H1 (cell line): ENCODE measurements around the gene ACTR3C. TPM values are rescaled to one million over a fixed set of nuclear protein-coding genes. Genes with fewer than 3 reads are reported as not detected.

Experiments used
- CTCF ChIA-PET: fragments of 300-600 bp; sonication (Branson Sonifier 250); formaldehyde crosslinking; loops from one replicate; lab custom pipeline; 2021; ENCODE audit not compliant: partially characterized antibody; lab: Charles Lee
- POLR2A ChIA-PET: fragments of 300-600 bp; sonication (Branson Sonifier 250); formaldehyde crosslinking; loops from one replicate; lab custom pipeline; 2021; ENCODE audit warnings: inconsistent platforms; ENCODE audit not compliant: partially characterized antibody; lab: Charles Lee
- DNase-seq, 2 experiments: peaks; one replicate each; pipeline versions ENCODE4 v3.0.0 to v3.0.0-alpha.2; 2010 to 2022; ENCODE audit warnings: low spot score in 2 of 2, low read depth in 1 of 2, mixed read lengths in 1 of 2
- FAIRE-seq: peaks from 2 replicates; lab custom pipeline; 2011; peaks lifted over from hg19 to GRCh38; lab: Jason Lieb, UNC
- H2AFZ ChIP-seq: 2 replicates; pipeline ENCODE4 v1.8.1; 2012; ENCODE audit warnings: low read length, inconsistent platforms
- H2AK5ac ChIP-seq: 2 replicates; pipeline ENCODE4 v1.6.1; 2013; ENCODE audit warnings: low read depth, low read length
- H2BK120ac ChIP-seq: replicated peaks from 2 replicates; pipeline ENCODE3; 2013; ENCODE audit warnings: low read depth, low read length, inconsistent platforms
- H2BK12ac ChIP-seq: 2 replicates; pipeline ENCODE4 v1.6.1; 2013; ENCODE audit warnings: low read depth, low read length
- H2BK15ac ChIP-seq: 2 replicates; pipeline ENCODE4 v1.6.1; 2013; ENCODE audit warnings: low read length
- H2BK20ac ChIP-seq: 2 replicates; pipeline ENCODE4 v1.6.1; 2013; ENCODE audit warnings: low read length
- H2BK5ac ChIP-seq: 2 replicates; pipeline ENCODE4 v1.6.1; 2013; ENCODE audit warnings: low read depth, low read length
- H3K14ac ChIP-seq: 2 replicates; pipeline ENCODE4 v1.6.1; 2013; ENCODE audit warnings: inconsistent platforms; ENCODE audit not compliant: insufficient read length
- H3K18ac ChIP-seq: 2 replicates; pipeline ENCODE4 v1.6.1; 2013; ENCODE audit warnings: low read length; ENCODE audit errors: extremely low read depth
- H3K23ac ChIP-seq: 2 replicates; pipeline ENCODE4 v1.6.1; 2013; ENCODE audit warnings: inconsistent platforms; ENCODE audit not compliant: insufficient read length
- H3K23me2 ChIP-seq: 2 replicates; pipeline ENCODE4 v1.6.1; 2013; ENCODE audit warnings: low read depth, low read length
- H3K27ac ChIP-seq: 2 replicates; pipeline ENCODE4 v1.6.1; 2011; ENCODE audit warnings: low read depth, low read length, inconsistent platforms
- H3K27me3 ChIP-seq, 4 experiments: replicated peaks in 1 of 4; 1 replicate in 1 of 4; 2 replicates in 3 of 4; pipeline versions ENCODE4 v1.6.1 to v1.8.1; 2011 to 2013; ENCODE audit warnings: low read length in 3 of 4, mild to moderate bottlenecking in 3 of 4, inconsistent platforms in 2 of 4, mixed read lengths in 2 of 4, moderate library complexity in 1 of 4; ENCODE audit not compliant: control insufficient read depth in 3 of 4, insufficient read depth in 3 of 4; ENCODE audit errors: extremely low read depth in 1 of 4
- H3K36me3 ChIP-seq, 4 experiments: 2 replicates each; pipeline versions ENCODE4 v1.6.1 to v1.8.1; 2011 to 2013; ENCODE audit warnings: mild to moderate bottlenecking in 4 of 4, low read length in 3 of 4, moderate library complexity in 2 of 4, control low read depth in 1 of 4, inconsistent platforms in 1 of 4; ENCODE audit not compliant: insufficient read depth in 4 of 4, control insufficient read depth in 2 of 4
- H3K4ac ChIP-seq: replicated peaks from 2 replicates; pipeline ENCODE3; 2013; ENCODE audit warnings: low read length, low read depth, mixed read lengths, inconsistent platforms; ENCODE audit not compliant: insufficient read length
- H3K4me1 ChIP-seq, 4 experiments: replicated peaks in 1 of 4; 1 replicate in 1 of 4; 2 replicates in 3 of 4; pipeline versions ENCODE4 v1.6.1 to v1.8.1; 2011 to 2013; ENCODE audit warnings: low read length in 3 of 4, inconsistent platforms in 2 of 4, mixed read lengths in 1 of 4; ENCODE audit not compliant: insufficient read depth in 4 of 4, control insufficient read depth in 3 of 4
- H3K4me2 ChIP-seq, 2 experiments: 2 replicates each; pipeline versions ENCODE4 v1.6.1 to v1.8.1; 2011 to 2013; ENCODE audit warnings: low read depth in 2 of 2, low read length in 2 of 2, control low read depth in 1 of 2, inconsistent platforms in 1 of 2, mild to moderate bottlenecking in 1 of 2; ENCODE audit not compliant: insufficient read depth in 1 of 2
- H3K4me3 ChIP-seq, 4 experiments: fragments of 200-600, 300-600 bp in 1 of 4; sonication (generic), shearing (Covaris generic), sonication (Bioruptor Twin) in 1 of 4; 2 replicates each; pipeline versions ENCODE4 v1.5.1 to v1.8.1; 2011 to 2016; ENCODE audit warnings: low read length in 4 of 4, low read depth in 3 of 4, control low read depth in 2 of 4, inconsistent platforms in 2 of 4, mild to moderate bottlenecking in 2 of 4, mixed read lengths in 1 of 4, moderate library complexity in 1 of 4; ENCODE audit not compliant: insufficient read depth in 2 of 4; ENCODE audit errors: extremely low read depth in 1 of 4
- H3K56ac ChIP-seq: replicated peaks from 2 replicates; pipeline ENCODE3; 2013; ENCODE audit warnings: low read depth, mild to moderate bottlenecking, mixed read lengths, low read length, inconsistent platforms; ENCODE audit not compliant: insufficient read length
- H3K79me1 ChIP-seq: 2 replicates; pipeline ENCODE4 v1.6.1; 2013; ENCODE audit warnings: low read depth, low read length, control low read depth
- H3K79me2 ChIP-seq, 2 experiments: 2 replicates each; pipeline versions ENCODE4 v1.6.1 to v1.8.1; 2012 to 2013; ENCODE audit warnings: low read length in 2 of 2, mild to moderate bottlenecking in 2 of 2, inconsistent platforms in 1 of 2; ENCODE audit not compliant: insufficient read depth in 2 of 2, control insufficient read depth in 1 of 2
- H3K9ac ChIP-seq, 4 experiments: replicated peaks in 1 of 4; 1 replicate in 1 of 4; 2 replicates in 3 of 4; pipeline versions ENCODE4 v1.6.1 to v1.8.1; 2011 to 2013; ENCODE audit warnings: low read depth in 3 of 4, low read length in 3 of 4, control low read depth in 2 of 4, mild to moderate bottlenecking in 2 of 4, moderate library complexity in 2 of 4, inconsistent platforms in 1 of 4; ENCODE audit errors: extremely low read depth in 1 of 4
- H3K9me3 ChIP-seq, 2 experiments: 2 replicates each; pipeline versions ENCODE4 v1.6.1 to v1.8.1; 2012 to 2013; ENCODE audit warnings: mild to moderate bottlenecking in 2 of 2, moderate library complexity in 2 of 2, control low read depth in 1 of 2, inconsistent platforms in 1 of 2, low read depth in 1 of 2, low read length in 1 of 2, mixed read lengths in 1 of 2; ENCODE audit not compliant: insufficient read depth in 2 of 2
- H4K20me1 ChIP-seq, 2 experiments: replicated peaks in 1 of 2; 2 replicates each; pipeline versions ENCODE3 to v1.8.1; 2011 to 2013; ENCODE audit warnings: inconsistent platforms in 2 of 2, low read length in 2 of 2, mild to moderate bottlenecking in 1 of 2; ENCODE audit not compliant: insufficient read depth in 2 of 2, control insufficient read depth in 1 of 2
- H4K5ac ChIP-seq: 2 replicates; pipeline ENCODE4 v1.6.1; 2013; ENCODE audit warnings: low read length, low read depth, mixed read lengths, inconsistent platforms; ENCODE audit not compliant: insufficient read length
- H4K8ac ChIP-seq: 2 replicates; pipeline ENCODE4 v1.8.0; 2013; ENCODE audit warnings: mild to moderate bottlenecking, moderate library complexity, low read length, inconsistent platforms; ENCODE audit not compliant: insufficient read depth; ENCODE audit errors: extremely low read depth
- H4K91ac ChIP-seq: replicated peaks from 2 replicates; pipeline ENCODE3; 2013; ENCODE audit warnings: low read length, mixed read lengths, inconsistent platforms; ENCODE audit not compliant: insufficient read length
- ASH2L ChIP-seq: fragments of 200-600, 300-600 bp; sonication (generic); IDR thresholded peaks from one replicate; pipeline ENCODE4 v1.7.1; 2017; ENCODE audit warnings: low read length
- BCL11A ChIP-seq, 2 experiments: IDR thresholded peaks; one replicate each; pipeline ENCODE4 v1.6.1; 2011; ENCODE audit warnings: low read depth in 2 of 2, low read length in 2 of 2, mild to moderate bottlenecking in 2 of 2
- CEBPB ChIP-seq: IDR thresholded peaks from 2 replicates; pipeline ENCODE4 v1.6.1; 2012; ENCODE audit warnings: low read depth, low read length
- FOSL1 ChIP-seq: IDR thresholded peaks from 2 replicates; pipeline ENCODE4 v1.6.1; 2011; ENCODE audit warnings: mild to moderate bottlenecking, low read depth, low read length, moderate library complexity; ENCODE audit not compliant: insufficient read depth
- KDM1A ChIP-seq: fragments of 200-600, 300-600 bp; sonication (generic); IDR thresholded peaks from 2 replicates; pipeline ENCODE4 v1.7.1; 2016; ENCODE audit warnings: mild to moderate bottlenecking, low read length, borderline replicate concordance
- MAX ChIP-seq: IDR thresholded peaks from 2 replicates; pipeline ENCODE4 v1.6.1; 2012; ENCODE audit warnings: inconsistent platforms
- NANOG ChIP-seq: IDR thresholded peaks from 2 replicates; pipeline ENCODE4 v1.6.1; 2011; ENCODE audit warnings: low read length, low read depth, mild to moderate bottlenecking, inconsistent platforms; ENCODE audit not compliant: insufficient read depth, poor library complexity, severe bottlenecking
- WGBS, 2 experiments: shearing (Covaris generic) in 1 of 2; methylation state at CpG; one replicate each; pipeline versions ENCODE4 v1.1.6 to v1.1.7; 2013 to 2015; ENCODE audit warnings: low lambda C conversion rate in 2 of 2, mixed read lengths in 2 of 2, inconsistent platforms in 1 of 2, low coverage in 1 of 2, missing lambda C conversion rate in 1 of 2; ENCODE audit not compliant: insufficient replicate concordance in 2 of 2, insufficient coverage in 1 of 2, insufficient read length in 1 of 2; ENCODE audit errors: extremely low coverage in 1 of 2, missing lambda C conversion rate in 1 of 2; 5-methylcytosine and 5-hydroxymethylcytosine counted together
- polyA plus RNA-seq, 7 experiments: library from polyadenylated mRNA; depleted of rRNA in 3 of 7; stranded (reverse) in 5 of 7; unstranded in 2 of 7; fragments of >200 nt in 5 of 7; fragments of 200-250 nt in 2 of 7; gene quantifications; 1 replicate in 5 of 7; 2 replicates in 1 of 7; 4 replicates in 1 of 7; pipeline versions ENCODE4 v1.2.1 to v1.2.3, GENCODE V29; 2011 to 2013; ENCODE audit warnings: missing spikeins in 2 of 7, mixed read lengths in 2 of 7
- total RNA-seq: library from RNA; stranded (reverse); fragmentation: NEBNext Ultra II Directional; extraction: Animal tissue kit (Norgen Biotek cat#: 25700); gene quantifications from 2 replicates; pipeline ENCODE4 v1.2.1, GENCODE V29; 2021

Gene ACTR3C
- total and polyA plus RNA-seq, 2 of the 8 experiments (the other 6 are each of a cell fraction or from before 2014, with no cell fraction given) = 1.5 TPM; not detected in 1

GRCh38 chr7:150321788-150322113 is 1.6 kb downstream of the ACTR3C start:
- Histone ChIP-seq H4K91ac (no peak overlapping the region), H3K79me2 (peaks cover 0 to 15% of the 10 kb centered on the region in 2 experiments; a peak in 1 of 4 replicates), H3K9me3 (no peaks in the 10 kb centered on the region), H3K9ac (no peak overlapping the region), H2BK20ac (no peak overlapping the region), H2AK5ac (no peak overlapping the region), H3K36me3 (peaks cover 0 to 6% (median 6%) of the 10 kb centered on the region in 4 experiments; a peak in 2 of 8 replicates), H3K4me2 (no peak overlapping the region; a peak in 1 of 4 replicates), H3K27me3 (peaks cover 0 to 2% (median 0%) of the 10 kb centered on the region in 4 experiments; a peak in 3 of 7 replicates), H2BK120ac (no peak overlapping the region), H3K4ac (no peak overlapping the region), H2BK12ac (no peak overlapping the region), H4K20me1 (no peaks in the 10 kb centered on the region), H2BK15ac (no peak overlapping the region), H3K14ac (no peak overlapping the region), H3K27ac (no peak overlapping the region), H3K23ac (no peak overlapping the region), H4K8ac (no peak overlapping the region), H4K5ac (no peak overlapping the region), H3K4me3 (no peak overlapping the region), H2BK5ac (no peak overlapping the region), H3K23me2 (0 out of 2 replicates have a peak, but pooled peaks cover 1% of the 10 kb centered on the region), H3K18ac (no peak overlapping the region), H3K4me1 (peaks cover 7 to 13% (median 10%) of the 10 kb centered on the region in 4 experiments), H3K79me1 (no peaks in the 10 kb centered on the region), H3K56ac (no peak overlapping the region), H2AFZ (no peak overlapping the region)
- POLR2A ChIA-PET = no interaction called here
- FAIRE-seq = no peak
- CTCF ChIA-PET = interaction anchor here (0.8 to 1.1 kb wide), 3 partner anchors 8 to 127 kb away, joined by 3 read pairs; no protein-coding TSS in a partner anchor
- 93% methylated on average over 3 of the region's 3 CpGs; no CpG with 5 or more reads in 1 of the 2 experiments for WGBS, 2 experiments
- TF ChIP-seq CEBPB (no peak), BCL11A (IDR thresholded peaks at IDR 0.05; ENCODE audit: low read depth in 2 of 2, low read length in 2 of 2) (no peak), MAX (no peak), KDM1A (no peak), ASH2L (no peak), FOSL1 (no peak), NANOG (no peak)
- DNase-seq = no peak
